ENCODE measurements around the gene STARD3.
"Not testable (repeated sequence)": the region's sequence is repeated elsewhere in the genome, so short reads cannot be mapped to it uniquely, and the experiment has no call there.

The STARD3 gene

DNA sequence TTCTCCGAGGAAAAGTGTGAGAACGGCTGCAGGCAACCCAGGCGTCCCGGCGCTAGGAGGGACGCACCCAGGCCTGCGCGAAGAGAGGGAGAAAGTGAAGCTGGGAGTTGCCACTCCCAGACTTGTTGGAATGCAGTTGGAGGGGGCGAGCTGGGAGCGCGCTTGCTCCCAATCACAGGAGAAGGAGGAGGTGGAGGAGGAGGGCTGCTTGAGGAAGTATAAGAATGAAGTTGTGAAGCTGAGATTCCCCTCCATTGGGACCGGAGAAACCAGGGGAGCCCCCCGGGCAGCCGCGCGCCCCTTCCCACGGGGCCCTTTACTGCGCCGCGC is 62.8 kb downstream of the STARD3 start, which contains the start of gene ERBB2:
ERBB2 (plus strand) TSS at position 247 of the 330 bp plus-strand sequence. CDS start 175 bp downstream, outside the sequence.
- DNase-seq = no peak

DNA sequence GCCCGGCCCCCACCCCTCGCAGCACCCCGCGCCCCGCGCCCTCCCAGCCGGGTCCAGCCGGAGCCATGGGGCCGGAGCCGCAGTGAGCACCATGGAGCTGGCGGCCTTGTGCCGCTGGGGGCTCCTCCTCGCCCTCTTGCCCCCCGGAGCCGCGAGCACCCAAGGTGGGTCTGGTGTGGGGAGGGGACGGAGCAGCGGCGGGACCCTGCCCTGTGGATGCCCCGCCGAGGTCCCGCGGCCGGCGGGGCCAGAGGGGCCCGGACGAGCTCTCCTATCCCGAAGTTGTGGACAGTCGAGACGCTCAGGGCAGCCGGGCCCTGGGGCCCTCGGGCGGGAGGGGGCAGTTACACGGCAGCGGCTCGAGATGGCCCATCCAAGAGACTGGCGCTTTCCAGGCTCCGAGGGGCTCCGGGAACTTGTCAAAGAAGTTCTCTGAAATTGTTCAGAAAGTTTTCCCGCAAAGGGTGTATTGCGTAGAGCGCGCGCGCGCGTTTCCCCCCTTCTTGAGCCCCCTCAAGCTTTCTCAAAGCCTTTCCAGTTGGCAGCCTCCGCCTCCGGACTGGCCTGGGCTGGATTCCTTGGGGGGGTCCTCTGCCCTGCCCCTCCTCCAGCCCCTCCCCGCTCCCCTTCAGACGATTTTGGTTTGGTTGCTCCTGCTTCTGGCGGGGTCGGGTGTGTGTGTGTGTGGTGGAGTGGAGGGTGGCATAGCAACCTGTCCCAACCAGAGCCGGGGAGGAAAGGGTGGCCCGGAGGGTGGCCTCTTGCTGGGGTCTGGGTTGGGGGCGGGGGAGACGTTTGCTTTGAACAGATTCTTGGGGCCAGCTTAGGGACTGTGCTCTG is 63.4 kb downstream of the STARD3 start:
- no peak for DNase-seq

DNA sequence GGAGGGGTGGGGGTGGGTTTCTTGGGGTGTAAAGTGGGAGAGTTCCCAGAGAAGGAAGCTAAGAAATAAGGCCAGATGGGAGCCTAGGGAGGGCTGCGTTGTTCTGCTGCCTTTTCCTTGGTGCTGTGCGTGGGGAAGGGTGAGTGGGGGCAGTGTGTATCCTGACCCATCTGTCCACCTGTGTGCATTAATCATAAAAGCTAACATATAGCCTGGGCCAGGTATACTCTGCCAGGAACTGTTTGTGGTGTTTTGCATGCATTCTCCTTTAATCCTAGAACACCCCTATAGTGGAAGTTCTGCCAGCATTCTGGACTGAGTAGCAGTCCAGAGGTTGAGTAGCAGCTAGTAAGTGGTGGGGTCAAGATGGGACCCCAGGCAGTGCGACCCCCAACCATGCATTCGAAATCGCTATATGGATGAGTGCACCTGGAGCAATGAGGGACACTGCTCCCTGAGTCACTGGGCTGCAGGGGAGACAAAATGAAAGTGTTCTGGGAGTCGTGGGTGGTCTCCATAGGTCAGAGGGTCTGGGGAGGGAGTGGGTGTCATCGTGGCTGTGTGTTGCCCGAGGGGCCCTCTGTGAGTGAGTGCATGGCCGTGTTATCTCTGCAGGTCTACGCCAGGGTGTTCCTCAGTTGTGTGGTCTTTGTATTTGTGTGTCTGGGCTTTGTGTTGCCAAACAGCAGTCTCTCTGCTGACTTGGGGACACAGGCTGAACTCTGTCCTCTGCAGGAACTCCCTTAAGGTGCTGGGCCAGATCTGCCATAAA is 64.3 kb downstream of the STARD3 start:
- DNase-seq = no peak

DNA sequence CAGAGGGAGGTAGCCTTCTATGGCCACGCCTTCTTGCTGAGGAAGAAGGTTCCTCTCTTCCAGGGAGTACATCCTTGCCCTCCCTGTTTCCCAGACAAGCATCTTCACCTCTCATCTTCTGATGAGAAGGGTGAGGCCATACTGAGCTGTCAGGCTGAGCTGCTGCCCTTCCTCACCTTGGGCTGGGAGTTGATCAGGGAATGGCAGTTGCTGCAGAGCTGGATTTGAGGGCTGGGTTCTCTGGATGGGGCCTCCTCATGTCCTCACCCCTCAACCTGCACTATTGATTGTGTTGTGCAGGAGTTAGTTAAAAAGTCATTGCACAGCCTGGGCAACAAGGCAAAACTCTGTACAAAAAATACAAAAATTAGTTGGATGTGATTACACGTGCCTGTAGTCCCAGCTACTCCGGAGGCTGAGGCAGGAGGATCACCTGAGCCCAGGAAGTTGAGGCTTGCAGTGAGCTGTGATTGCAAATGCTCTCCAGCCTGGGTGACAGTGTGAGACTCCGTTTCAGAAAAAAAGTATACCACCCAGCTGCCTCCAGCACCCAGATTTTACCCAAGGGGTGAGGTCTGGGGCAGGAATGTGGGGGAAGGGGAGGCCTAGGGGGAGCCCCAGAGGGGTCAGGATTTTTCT is 65.0 kb downstream of the STARD3 start:
- no peak for DNase-seq

DNA sequence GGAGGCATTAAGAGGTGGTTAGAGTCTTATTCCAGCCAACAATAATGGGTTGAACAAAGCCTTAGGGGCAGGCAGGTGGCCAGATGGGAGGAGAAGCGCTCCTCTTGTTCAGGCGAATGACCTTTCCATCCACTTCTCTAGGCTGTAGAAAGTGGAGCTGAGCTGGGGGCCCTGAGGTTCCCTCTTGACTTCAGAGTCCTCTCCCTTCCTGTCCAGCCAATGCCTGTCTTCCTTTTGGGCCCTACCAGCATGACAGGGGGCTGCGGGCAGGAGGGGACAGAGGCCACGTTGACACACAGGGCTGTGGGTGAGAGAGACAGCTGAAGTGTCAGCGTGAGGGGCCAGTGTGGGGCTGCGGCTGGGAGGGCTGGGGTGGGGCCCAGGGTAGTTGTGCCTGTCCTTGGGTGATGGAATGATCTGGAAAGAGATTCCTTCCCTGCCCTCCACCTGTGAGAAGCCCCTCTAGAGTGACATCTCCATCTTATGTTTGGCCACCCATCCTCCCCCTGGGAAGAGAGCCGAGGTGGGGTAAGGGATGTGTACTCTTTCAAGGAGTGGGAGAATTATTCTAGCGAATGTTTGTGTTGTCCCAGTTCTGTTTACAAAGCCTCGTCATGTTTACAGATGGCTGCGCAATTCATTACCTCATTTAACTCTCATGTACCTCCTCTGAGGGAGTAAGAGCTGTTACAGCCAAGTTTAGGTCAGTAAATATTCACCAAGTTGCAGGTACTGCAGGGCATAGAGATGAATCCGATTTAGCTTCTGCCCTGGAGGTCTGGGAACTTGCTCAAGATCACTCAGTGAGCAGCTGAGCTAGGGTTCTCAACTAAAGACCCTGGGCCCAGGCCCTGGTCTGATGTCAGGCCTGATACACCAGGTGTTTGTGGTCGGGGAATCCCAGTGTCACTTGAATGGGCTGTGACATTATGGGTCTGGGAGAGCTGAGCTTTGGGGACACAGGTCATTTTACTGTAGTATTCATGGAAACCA is 66.3 kb downstream of the STARD3 start:
- DNase-seq = no peak

DNA sequence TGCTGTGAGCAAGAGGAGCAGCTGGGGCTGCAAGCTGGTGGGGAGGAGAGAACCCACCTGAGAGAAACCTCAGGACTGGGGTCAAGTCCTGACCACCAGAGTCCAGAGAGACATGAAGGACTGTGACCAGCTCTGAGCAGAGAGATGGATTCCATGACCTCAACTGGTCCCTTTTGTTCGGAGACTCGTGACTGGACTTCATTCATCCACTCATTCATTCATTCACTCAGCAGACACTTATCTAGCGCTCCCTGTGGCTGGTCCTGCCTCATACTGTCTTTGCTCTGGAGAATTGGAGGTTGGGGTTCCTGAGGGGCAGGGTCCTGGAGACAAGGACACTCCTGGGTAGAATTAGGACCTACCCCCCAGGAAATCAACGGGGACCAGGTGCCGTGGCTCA is 67.0 kb downstream of the STARD3 start:
- DNase-seq = no peak

DNA sequence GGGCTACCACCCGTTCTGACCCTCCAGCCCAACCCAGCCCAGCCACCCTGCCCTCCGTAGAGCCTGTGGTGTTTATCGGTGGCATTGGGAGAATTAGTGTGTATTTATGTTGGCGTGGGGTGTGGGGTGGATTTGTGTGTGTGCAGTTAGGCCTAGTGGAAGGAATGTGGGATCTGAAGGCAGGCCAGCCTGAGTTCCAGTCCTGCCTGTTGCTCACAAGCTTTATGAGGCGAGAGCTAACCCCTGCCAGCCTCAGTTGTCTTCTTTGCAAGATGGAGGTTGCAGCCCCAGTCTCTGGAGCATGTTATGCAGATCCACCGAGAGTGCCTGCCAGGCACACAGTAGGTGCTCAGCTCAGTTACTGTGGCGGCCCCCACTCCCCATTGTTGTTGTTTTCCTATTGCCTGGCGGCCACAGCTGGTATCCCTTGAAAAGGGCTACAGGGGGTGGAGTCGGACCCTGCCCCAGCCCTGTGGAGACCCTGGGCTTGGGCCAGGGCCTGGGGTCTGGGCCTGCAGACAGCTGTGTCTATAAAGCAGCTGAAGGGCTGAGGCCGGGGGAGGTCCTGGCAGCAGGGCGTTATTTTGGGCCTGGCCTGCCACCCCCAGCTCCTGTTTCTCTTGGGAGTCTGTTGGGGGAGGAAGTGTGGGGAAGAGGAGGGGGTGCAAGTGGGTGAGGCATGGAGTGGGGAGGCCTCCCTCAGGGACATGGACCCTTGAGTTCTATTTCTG is 68.0 kb downstream of the STARD3 start:
- DNase-seq = no peak

DNA sequence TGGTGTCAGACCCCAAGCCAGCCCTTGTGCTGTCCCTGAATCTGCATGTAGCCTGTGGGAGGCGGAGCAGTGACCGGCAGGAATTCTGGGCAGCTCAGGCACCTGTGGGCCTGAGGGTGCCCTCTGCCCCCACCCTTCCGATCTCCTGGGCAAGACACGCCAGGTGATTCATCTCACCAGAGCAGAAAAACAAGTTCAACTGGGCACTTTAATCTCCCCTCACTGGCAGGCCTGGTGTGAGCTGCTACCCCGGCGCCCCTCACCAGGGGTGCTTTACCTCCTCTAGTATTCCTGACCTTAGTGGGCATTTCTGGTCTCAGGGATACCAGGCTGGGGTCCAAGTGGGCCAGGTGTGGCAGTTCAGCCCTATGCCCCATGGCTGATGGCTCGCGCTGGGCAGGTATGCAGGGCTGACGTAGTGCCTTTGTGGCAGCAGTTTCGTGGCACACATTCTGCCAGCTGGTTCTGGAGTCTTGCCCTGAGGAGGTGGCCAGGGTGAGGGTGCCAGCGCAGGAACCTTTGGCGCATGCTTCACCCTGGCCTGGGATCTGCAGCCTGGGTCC is 68.9 kb downstream of the STARD3 start:
- DNase-seq = no peak

DNA sequence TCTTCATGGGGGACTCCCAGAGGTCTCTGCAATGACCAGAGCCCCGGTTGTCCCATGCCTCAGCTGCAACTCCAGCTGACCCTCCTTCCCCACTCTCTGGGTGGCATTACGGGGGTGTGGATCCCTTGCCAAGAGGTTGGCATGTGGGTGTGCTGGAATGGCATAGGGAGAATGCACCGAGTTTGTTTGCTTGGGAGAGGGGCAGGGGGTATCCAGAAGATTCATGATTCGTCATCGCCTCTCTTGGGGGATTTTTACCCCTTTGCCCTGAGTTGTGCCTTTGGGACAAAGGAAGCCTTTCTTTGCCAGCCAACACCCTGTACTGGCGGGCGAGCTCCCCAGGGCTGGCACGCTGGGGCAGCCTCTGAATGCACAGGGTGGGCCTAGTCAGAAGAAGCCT is 69.4 kb downstream of the STARD3 start:
- DNase-seq = no peak

DNA sequence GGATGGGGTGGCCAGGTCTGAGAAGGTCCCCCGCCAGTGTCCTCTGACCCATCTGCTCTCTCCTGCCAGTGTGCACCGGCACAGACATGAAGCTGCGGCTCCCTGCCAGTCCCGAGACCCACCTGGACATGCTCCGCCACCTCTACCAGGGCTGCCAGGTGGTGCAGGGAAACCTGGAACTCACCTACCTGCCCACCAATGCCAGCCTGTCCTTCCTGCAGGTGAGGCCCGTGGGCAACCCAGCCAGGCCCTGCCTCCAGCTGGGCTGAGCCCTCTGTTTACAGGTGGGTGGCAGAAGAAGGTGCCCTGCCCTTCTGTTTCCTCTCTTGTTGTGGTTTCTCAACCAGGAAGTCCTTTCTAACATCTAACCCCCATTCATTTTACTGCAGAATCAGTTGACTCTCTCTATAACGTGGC is 70.0 kb downstream of the STARD3 start:
- no peak for DNase-seq

DNA sequence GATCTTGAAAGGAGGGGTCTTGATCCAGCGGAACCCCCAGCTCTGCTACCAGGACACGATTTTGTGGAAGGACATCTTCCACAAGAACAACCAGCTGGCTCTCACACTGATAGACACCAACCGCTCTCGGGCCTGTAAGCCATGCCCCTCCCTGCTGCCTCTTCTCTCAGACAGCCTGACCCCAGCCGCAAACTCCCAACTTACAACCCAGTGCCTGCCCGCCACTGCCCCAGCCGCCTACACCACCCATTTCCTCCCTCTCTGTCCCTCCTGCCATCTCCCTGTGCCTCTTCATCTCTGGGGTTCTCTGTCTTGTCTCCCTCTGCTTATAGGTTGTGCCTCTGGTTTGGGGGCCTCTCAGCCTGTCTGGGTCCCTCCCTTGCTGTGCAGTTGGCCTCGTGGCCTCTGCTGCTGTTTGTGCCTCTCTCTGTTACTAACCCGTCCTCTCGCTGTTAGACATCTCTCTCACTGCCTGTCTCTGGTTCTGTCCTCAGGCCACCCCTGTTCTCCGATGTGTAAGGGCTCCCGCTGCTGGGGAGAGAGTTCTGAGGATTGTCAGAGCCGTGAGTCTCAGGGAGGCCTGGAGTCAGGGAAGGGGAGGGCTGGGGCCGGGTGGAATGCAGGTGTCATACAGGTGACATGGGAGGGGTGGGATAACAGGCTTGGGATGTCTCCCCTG is 72.5 kb downstream of the STARD3 start:
- no peak for DNase-seq

DNA sequence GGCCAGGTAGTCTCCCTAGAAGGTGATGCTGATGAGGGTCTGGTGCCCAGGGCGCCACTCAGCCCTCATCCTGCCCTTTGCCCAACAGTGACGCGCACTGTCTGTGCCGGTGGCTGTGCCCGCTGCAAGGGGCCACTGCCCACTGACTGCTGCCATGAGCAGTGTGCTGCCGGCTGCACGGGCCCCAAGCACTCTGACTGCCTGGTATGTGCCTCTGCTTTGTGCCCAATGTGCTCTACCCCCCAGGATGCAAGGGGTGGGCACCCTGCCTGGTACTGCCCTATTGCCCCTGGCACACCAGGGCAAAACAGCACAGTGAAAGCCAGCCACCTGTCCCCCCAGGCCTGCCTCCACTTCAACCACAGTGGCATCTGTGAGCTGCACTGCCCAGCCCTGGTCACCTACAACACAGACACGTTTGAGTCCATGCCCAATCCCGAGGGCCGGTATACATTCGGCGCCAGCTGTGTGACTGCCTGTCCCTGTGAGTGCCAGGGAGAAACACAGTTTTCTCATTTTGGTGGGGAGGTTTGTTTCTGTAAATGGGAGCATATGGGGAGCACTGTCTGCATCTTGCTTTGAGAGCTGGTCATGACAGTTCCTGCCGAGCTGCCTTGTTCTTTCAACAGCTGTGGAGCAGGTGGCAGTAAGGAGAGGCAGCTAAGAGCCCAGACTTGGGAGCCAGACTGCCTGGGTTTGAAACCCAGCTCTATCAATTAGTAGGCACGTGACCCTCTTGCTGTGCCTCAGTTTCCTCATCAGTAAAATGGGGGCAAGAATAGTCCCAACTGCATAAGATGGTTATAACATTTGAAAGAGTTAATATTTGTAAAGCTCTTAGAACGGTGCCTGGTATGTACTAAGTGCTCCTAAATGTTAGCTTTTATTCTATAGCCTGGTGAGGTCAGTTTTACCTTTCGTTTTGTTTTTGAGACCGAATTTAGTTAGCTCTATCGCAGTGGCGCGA is 73.3 kb downstream of the STARD3 start:
- no peak for DNase-seq

DNA sequence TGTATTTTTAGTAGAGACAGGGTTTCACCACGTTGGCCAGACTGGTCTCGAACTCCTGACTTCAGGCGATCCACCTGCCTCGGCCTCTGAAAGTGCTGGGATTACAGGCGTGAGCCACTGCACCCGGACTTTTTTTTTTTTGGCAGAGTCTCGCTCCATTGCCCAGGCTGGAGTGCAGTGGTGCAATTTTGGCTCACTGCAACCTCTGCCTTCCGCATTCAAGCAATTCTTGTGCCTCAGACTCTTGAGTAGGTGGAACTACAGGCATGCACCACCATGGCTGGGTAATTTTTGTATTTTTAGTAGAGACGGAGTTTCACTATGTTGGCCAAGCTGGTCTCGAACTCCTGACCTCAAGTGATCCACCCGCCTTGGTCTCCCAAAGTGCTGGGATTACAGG is 74.1 kb downstream of the STARD3 start:
- not testable (repeated sequence) for DNase-seq

DNA sequence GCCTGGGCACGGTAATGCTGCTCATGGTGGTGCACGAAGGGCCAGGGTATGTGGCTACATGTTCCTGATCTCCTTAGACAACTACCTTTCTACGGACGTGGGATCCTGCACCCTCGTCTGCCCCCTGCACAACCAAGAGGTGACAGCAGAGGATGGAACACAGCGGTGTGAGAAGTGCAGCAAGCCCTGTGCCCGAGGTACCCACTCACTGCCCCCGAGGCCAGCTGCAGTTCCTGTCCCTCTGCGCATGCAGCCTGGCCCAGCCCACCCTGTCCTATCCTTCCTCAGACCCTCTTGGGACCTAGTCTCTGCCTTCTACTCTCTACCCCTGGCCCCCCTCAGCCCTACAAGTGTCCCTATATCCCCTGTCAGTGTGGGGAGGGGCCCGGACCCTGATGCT is 74.9 kb downstream of the STARD3 start:
- DNase-seq = no peak
